CD4-positive, alpha-beta memory T cell (primary cell): ENCODE measurements around the gene EIF5A2. TPM values are rescaled to one million over a fixed set of nuclear protein-coding genes. Genes with fewer than 3 reads are reported as not detected.

Experiments used
- polyA plus RNA-seq, 2 donors: library from polyadenylated mRNA; unstranded; fragments of 300-500 nt; fragmentation: Illumina TruSeq; gene quantifications; one replicate each; pipeline ENCODE4 v1.2.3, GENCODE V29; 2021
- total RNA-seq, 2 experiments: library from RNA; stranded (reverse); gene quantifications; one replicate each; pipeline ENCODE4 v1.2.3, GENCODE V29; 2021

EIF5A2 gene
- total and polyA plus RNA-seq, 4 experiments from 2014 or later = 11.4 to 26.3 (median 13.1) TPM

Other genes starting within 250 kb of the EIF5A2 start
- 10 to 100 TPM; 31.9 to 32.3 TPM for gene RPL22L1, start 38.4 kb downstream of the EIF5A2 start, total RNA-seq
- gene RPL22L1, start 38.4 kb downstream of the EIF5A2 start, polyA plus RNA-seq = 10 to 100 TPM; 27.2 to 43.1 TPM
- gene SLC2A2, start 118.1 kb upstream of the EIF5A2 start, total RNA-seq = not detected
- not detected for gene SLC2A2, start 118.1 kb upstream of the EIF5A2 start, polyA plus RNA-seq